GM21528 (cell line): ENCODE data around the gene TNNC2.

ENCODE experiments used
- ATAC-seq: cut with Tn5 transposase; IDR thresholded peaks from one replicate; pipeline ENCODE4 v1.9.1; 2021; ENCODE audit warnings: mild to moderate bottlenecking, moderate library complexity; ENCODE audit not compliant: unreplicated experiment, low FRiP score

The TNNC2 gene

GRCh38 chr20:45788351-45788750, 38.8 kb downstream of the TNNC2 start:
- ATAC-seq = no peak

GRCh38 chr20:45783656-45784294, 43.3 kb downstream of the TNNC2 start:
- ATAC-seq = no peak

GRCh38 chr20:45782890-45783289, 44.2 kb downstream of the TNNC2 start:
- ATAC-seq = no peak

DNA sequence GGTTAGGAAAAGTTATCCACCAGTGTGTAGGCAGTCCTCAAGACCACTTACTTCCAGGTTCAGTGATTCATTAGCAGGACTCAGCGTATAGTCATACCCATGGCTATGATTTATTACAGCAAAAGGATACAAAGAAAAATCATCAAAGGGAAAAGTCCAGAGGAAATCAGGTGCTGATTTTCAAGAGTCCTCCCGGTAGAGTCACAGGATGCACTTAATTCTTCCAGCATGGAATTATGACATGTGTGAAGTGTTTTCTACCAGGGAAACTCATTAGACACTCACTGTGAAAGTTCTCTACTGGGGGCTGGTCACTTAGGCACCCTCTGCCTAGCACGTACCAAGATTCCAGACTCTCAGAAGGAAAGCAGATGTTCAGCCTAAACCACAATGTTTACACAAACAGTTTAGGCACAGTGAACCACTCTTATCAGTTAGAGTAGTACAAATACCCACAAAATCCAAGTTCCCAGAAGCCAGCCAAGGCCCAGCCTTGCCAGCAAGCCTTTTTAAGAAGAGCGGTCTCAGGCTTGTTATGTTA, 45.7 kb downstream of the TNNC2 start:
- ATAC-seq = no peak

DNA sequence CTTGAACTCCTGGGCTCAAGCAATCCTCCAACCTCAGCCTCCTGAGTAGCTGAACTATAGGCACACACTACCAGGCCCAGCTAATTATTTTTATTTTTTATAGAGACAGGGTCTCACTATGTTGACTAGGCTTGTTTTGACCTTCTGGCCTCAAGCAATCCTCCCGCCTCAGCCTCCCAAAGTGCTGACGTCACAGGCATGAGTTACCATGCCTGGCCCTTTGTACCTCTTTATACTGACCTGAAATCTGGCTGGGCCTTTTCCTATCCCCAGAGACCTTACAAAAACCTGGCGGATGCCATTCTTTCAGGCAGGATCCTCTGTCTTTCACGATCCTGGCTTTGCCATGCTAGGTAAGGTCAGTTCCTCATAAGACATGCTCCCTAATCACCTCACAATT, 47.0 kb downstream of the TNNC2 start:
- no peak for ATAC-seq

- ATAC-seq = no peak
Observed at GRCh38 chr20:45779011-45779915, 47.8 kb downstream of the TNNC2 start.

- ATAC-seq = no peak
Observed at GRCh38 chr20:45776931-45777330, 50.2 kb downstream of the TNNC2 start.

DNA sequence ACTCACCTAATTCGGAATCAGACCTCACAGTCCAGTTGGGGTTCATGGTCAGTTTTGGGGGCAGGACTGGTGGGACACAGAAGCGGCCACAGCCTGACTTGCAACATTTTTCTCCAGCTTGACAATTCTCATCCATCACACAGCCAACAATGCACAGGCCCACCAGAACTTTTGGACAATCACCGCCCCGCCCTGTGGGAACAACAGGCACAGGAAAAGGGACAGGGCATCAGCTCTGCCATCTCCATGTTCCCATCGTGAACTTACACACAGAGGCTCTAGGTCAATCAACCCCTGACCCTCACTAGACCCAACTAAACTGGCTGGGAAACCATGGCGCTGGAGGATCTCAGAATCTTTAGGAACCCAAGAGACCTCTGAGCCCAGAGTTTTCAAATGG, 51.7 kb downstream of the TNNC2 start:
- no peak for ATAC-seq

- no peak for ATAC-seq
Observed at GRCh38 chr20:45774945-45775344, 52.2 kb downstream of the TNNC2 start.
